ENCODE measurements around the gene TNFSF15.

The TNFSF15 gene

DNA sequence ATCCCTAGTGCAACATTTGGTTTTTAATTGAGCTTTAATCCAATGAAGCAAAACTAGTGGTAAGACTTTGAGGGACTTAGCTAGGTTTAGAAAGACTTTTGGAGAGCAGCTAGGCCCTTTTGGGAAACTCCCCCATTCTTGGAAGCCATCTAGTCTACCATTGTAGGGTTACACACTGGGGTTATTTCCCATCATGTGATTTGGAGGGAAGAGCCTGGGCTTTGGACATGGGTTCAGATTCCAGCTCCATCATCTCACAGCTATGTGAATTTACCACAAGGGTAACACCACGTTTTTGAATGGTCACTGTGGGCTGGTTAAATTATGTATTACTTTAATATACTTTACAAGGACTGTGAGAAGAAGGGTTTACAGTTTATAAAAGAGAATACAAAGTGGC, 18.3 kb upstream of the TNFSF15 start:
- DNase-seq, result no peak

DNA sequence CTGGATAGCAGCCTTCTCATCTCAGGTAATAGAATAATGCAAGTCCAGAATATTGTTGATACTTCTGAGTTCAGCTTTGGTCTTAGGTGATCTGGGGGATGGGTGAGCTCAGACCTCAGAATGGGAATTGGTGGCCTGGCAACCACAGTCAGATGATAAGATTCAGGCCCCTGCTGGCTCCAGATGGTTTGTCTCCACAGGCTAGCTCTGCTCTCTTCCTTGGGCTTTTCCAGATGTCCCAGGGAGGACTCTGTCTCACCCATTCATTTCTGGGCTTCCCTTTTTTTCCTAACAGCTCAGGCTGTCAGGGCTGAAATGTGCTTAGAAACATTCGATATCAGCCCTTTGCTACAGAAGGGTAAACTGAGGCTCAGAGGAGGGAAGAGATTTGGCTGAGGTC, 17.6 kb upstream of the TNFSF15 start:
- no peak for DNase-seq

DNA sequence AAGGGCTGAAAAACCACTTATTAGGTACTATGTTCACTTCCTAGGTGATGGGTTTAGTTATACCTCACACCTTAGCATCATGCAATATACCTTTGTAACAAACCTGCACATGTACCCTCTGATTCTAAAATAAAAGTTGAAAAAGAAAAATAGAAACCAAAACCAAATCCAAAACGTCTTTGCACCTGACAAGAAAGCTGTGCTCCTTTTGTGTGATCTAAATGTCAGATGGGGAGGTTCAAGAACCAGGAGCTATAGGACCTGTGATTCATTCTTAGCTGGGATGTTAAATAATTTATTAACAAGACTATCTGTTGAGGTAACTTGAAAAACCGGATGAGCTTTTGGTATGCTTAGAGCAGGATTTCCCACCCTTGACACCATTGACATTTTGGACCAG, 16.9 kb upstream of the TNFSF15 start:
- DNase-seq, result no peak

- DNase-seq, result no peak
These were observed 15.1 kb upstream of the TNFSF15 start for GRCh38 chr9:114820776-114821501.

GRCh38 chr9:114818178-114818577, 12.3 kb upstream of the TNFSF15 start:
- DNase-seq, result no peak

- no peak for DNase-seq
These were observed 8.0 kb upstream of the TNFSF15 start for GRCh38 chr9:114813717-114814418.

DNA sequence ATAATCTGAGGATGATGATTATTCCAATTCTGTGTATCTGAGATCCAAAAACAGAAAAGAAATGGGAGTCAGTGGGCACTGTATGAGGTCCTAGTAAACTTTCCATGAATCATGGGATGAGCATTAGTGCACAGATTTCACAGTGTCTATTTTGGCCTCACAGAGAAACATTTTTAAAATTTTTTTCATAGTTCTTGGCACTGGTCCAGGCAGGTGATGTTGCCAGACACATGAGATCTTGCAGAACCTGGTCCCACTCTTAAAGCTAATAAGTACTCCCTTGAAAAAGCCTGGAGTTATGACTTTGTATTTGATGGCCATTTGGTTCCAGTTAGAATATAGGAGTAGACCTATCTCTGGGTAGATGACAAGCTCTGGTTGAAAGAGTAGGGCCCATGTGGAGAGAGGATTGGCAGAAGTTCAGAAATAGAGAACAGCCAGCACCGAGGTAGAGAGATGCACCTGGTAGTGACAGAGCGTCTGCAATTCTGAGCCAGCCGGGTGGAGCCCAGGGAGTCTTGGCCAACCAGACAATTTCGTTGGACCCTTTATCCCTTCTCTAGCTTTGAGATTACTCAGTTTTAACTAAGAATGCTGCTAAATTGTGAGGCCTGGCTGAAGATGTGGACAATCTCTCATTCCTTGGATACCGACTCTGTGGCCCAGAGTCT, 6.3 kb upstream of the TNFSF15 start:
- no peak for DNase-seq

GRCh38 chr9:114811301-114811700, 5.5 kb upstream of the TNFSF15 start:
- DNase-seq, result no peak

DNA sequence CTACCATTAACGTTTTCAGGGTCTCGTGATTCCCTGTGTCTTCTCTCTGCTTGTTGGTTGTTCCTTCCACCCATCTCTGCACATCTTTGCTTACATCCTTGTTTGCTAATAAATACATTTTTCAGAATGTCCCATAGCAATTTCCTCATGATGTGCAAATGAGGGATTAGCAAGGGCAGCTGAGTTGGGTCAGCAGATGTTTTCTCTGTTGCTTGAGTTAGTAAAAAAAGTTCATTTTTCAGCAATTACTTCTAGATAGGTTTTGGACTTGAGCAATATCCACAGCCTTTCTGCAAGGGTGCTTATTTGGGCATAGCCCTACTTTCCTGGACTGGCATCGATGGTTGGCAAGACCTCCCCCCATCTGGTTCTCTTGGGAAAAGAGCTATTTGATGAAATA, 4.8 kb upstream of the TNFSF15 start:
- DNase-seq, result no peak

DNA sequence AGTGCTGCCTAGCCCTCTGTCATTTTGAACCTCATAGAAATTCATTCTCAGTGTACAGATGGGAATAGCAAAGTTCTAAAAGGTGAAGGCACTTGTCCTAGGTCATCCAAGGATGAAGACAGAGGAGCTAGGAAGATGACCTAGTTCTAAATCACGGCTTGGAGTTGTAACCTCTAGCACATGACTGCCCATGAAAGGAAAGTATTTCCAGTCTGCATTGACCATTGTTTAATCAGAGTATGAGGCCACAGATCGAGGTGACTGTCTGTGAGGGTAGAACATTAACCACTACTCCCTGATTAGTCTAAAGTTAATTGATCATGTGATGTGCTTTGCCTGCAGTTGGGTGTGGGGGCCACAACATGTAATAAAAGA, 674 bp upstream of the TNFSF15 start:
- DNase-seq, result no peak

DNA sequence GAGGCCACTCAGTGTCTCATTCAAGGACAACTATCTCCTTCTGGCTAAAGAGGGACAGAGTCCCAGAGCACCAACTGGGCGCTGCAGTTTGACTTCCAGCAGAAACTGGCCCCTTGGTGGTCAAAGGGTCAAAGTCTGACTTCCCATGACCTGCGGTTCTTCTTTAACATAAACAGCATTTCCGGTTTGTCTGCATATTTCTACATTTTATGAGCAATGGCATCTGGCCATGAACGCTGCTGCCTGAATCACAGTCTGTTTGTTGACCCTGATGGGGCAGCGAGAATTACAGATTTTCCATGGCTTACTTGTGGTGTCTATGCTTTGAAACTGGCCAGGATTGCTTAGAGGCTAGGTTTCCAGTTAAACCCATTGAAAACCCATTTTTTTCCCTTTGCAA, 1.3 kb downstream of the TNFSF15 start:
- DNase-seq, result no peak

DNA sequence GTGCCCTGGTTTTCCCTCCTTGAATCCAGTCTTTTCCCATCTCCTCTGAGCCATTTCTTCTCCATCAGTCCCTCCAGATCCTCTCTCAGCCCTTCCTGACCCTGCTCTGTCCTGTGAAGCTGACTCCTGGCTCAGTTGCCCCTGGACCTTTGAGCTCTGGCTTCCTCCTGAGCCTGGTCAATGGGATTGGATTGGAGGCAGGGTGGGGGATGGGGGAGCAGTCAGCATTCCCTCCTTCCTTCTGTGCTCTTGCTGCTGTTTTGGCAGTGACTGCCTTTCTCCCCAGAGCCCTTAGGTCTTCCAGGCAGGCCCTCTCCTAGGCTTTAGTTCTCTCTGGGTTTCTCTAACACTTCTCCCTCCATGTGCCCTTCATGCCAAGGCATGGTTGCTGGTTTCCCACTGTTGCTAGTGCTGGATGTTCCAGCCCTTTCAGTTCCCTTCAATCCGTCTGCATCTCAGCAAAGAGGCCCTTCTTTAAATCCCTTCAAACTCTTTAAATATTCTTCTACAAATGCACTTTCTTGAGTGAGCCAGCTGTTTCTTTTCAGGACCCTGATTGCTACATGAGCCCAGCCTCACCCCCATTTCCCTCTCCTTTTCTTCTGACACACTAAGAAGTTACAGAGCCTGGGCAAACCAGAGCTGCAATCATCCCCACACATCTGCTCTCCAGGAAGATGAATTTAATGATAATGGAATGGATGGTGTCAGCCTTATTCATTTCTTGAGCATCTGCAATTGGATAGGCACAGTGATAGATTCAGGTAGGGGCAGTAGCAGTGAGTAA, 2.2 kb downstream of the TNFSF15 start:
- no peak for DNase-seq

DNA sequence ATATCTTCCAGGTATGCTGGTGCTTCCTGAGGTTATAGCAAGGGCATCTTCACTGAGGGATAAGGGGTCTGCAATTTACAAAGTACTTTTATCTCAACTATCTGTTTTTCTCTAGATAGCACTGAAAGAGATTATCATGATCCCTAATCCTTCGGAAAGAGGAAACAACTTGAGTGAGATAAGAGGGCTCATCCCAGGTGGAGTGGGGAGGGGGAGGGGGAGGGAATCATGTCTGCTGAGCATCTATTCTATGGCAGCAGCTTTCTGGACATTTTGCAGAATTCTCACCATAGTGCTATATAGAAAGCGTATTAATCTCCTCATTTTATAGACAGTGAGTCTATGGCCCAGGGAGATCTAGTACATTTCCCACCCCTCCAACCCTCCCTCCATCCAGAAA, 5.9 kb downstream of the TNFSF15 start:
- no peak for DNase-seq

- DNase-seq, result no peak
These were observed 6.4 kb downstream of the TNFSF15 start for GRCh38 chr9:114799441-114799840.

- DNase-seq, result no peak
These were observed 6.9 kb downstream of the TNFSF15 start for GRCh38 chr9:114798780-114799427.

DNA sequence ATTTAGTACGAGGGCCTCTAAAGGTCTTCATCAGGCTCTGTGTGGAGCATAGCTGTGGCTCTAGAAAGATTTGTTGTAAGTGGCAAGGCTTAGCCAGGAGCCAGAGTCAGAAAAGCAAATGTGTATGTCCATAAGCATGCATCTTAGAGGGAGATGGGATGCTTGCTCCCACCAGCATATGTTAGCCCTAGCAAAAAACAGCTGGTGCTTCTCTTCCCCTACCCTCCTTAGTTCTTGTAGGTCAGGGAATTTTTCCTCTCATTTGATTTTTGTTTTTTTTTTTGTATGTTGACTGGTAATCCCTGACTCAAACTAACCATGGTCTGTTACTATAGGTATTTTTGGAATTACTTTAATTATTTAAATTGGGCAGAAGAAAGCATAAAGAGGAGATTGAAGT, 7.7 kb downstream of the TNFSF15 start:
- DNase-seq, result no peak

DNA sequence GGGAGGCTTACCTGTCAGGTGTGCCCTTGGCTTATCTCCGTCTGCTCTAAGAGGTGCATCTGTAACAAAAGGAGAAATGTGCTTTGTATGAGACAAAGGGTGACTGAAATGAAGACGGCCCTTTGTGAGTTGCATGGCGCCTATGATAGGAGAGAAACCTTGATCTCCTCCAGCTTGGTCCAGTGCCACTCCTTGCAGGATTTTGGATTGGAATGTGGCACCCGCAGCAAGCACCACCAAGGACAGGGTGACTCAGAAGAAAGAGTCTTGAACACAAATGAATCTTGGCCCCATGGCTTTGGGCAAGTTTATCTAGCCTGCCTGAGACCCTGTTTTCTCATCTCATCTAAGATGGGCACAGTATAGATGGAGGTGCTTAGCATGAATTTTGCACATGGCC, 13.4 kb downstream of the TNFSF15 start:
- DNase-seq, result no peak

DNA sequence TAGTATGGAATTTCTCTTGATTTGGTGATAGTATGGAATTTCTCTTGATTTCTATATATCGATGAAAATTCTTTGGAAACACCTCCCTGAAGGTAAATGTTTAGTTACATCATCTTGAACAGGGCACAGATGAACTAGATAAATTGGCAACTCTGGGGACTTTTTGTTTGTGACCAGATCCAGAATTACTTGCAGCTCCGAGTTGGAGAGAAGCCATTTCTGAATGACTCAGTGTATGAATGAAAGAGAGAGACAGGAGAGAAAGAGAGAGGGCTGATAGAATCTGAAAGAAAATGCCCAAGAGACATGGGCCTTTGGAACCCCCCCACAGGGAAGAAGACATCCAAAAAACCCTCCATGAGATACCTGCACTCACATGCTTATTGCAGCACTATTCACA, 14.1 kb downstream of the TNFSF15 start:
- no peak for DNase-seq

- no peak for DNase-seq
These were observed 14.5 kb downstream of the TNFSF15 start for GRCh38 chr9:114791312-114791711.

DNA sequence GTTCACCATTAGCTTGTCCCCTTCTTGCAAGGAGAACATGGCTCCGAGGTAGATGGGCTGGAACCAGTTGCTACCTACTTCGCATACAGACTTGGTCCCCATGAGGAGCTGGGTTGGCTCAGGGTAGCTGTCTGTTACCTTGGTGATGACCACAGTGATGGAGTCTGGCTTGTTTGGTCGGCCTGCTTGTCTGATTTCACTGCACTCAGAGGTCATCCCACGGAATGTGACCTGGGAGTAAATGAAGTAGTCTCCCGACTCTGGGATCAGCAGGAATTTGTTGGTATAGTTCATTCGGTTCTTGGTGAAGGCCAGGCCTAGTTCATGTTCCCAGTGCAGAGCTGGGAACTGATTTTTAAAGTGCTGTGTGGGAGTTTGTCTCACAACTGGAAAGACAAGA, 15.3 kb downstream of the TNFSF15 start:
- DNase-seq, result no peak

GRCh38 chr9:114789006-114789405, 16.8 kb downstream of the TNFSF15 start:
- DNase-seq, result no peak

DNA sequence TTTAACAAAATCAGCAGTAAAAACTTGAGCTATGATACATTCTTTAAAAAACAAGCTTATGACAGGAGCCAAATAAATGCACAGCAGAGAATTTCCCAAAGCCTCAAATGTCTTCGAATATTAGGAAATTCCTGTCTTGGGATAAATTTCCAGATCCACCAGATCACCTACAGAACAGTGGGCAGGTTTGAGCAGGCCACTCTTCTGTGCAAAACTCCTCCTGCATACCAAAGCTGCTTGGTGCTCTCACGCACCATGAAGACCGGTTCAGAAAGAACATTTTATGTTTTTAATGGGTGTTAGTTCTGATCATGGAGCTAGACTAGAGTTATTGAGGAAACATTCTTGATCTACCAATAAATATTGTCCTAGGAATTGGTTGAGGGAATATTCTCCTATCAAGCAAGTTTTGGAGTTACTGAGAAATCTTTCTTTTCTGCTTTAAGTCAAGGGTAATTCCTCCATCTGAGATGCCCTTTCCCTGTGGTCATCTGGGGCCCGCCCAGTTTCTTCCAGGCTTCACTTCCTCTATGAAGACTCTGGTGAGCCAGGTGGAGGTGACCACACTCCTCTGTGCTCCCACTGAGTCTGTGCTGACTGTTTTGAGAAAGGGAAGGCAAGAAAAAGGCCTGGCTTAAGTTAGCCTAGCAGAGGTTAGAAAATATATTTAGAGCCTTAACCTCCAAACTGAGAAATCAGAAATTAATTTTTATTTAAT, 17.9 kb downstream of the TNFSF15 start:
- DNase-seq, result no peak
